ENCODE data around the gene DPYD.

The DPYD gene

GRCh38 chr1:97649591-97649990 is 271.2 kb downstream of the DPYD start:
- ChIA-PET CTCF (interaction anchor here (0.6 kb wide), 1 partner anchor 404 kb away, joined by 4 read pairs; no protein-coding TSS in a partner anchor), POLR2A (no interaction called here)
- no peak for TF ChIP-seq FOXK2 (IDR thresholded peaks at IDR 0.05)
- no peak for TF ChIP-seq SP1 (IDR thresholded peaks at IDR 0.05)
- no peak for TF ChIP-seq HDGF (IDR thresholded peaks at IDR 0.05; ENCODE audit: borderline replicate concordance)
- TF ChIP-seq NFRKB (IDR thresholded peaks at IDR 0.05): no peak
- TF ChIP-seq FOXA1 (IDR thresholded peaks at IDR 0.05): no peak
- no peak for TF ChIP-seq ELF4 (IDR thresholded peaks at IDR 0.05)
- no peak for TF ChIP-seq FOXM1 (IDR thresholded peaks at IDR 0.05; ENCODE audit: borderline replicate concordance)
- no peak for TF ChIP-seq ARNT (IDR thresholded peaks at IDR 0.05)
- no peak for TF ChIP-seq TARDBP (IDR thresholded peaks at IDR 0.05)
- no peak for TF ChIP-seq LEF1 (IDR thresholded peaks at IDR 0.05; ENCODE audit: borderline replicate concordance)
- TF ChIP-seq, protein P1, sequence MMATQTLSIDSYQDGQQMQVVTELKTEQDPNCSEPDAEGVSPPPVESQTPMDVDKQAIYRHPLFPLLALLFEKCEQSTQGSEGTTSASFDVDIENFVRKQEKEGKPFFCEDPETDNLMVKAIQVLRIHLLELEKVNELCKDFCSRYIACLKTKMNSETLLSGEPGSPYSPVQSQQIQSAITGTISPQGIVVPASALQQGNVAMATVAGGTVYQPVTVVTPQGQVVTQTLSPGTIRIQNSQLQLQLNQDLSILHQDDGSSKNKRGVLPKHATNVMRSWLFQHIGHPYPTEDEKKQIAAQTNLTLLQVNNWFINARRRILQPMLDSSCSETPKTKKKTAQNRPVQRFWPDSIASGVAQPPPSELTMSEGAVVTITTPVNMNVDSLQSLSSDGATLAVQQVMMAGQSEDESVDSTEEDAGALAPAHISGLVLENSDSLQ (IDR thresholded peaks at IDR 0.05): no peak
- no peak for TF ChIP-seq L3MBTL2 (conservative IDR thresholded peaks at IDR 0.05)
- no peak for TF ChIP-seq BHLHE40 (IDR thresholded peaks at IDR 0.05; ENCODE audit: borderline replicate concordance)
- no peak for TF ChIP-seq ZNF384 (IDR thresholded peaks at IDR 0.05)
- no peak for TF ChIP-seq CTBP1 (IDR thresholded peaks at IDR 0.05; ENCODE audit: borderline replicate concordance)
- no peak for TF ChIP-seq SUZ12 (IDR thresholded peaks at IDR 0.05)
- DNase-seq (ENCODE audit: extremely low spot score): no peak

DNA sequence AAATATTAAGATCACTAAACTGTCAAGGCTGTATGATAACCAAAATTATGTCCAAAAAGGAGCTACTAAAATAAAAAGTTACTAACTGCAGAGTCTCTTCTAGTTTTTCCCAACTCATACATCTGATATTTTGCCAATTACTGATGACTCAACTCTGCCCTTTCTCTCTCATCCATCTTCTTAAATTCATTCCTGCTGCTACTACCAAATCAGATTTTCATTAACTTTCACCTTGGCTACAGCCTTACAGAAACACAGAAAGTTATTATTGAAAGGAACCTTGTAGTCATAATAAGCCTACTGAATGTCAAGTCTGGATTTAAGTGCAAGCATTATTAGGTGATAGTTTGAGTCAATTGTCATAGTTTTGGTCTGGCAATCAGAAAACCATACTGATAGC is 273.1 kb downstream of the DPYD start:
- DNase-seq (ENCODE audit: extremely low spot score): no peak
- ChIA-PET POLR2A (no interaction called here), CTCF (no interaction called here)
- TF ChIP-seq CTBP1 (IDR thresholded peaks at IDR 0.05; ENCODE audit: borderline replicate concordance): no peak
- TF ChIP-seq HDGF (IDR thresholded peaks at IDR 0.05; ENCODE audit: borderline replicate concordance): no peak
- no peak for TF ChIP-seq FOXK2 (IDR thresholded peaks at IDR 0.05)
- no peak for TF ChIP-seq ZNF384 (IDR thresholded peaks at IDR 0.05)
- TF ChIP-seq, protein P1 (IDR thresholded peaks at IDR 0.05): no peak

- ChIA-PET CTCF (no interaction called here), POLR2A (no interaction called here)
- TF ChIP-seq FOXK2 (IDR thresholded peaks at IDR 0.05): no peak
- TF ChIP-seq TARDBP (IDR thresholded peaks at IDR 0.05): no peak
- no peak for TF ChIP-seq SUZ12 (IDR thresholded peaks at IDR 0.05)
- TF ChIP-seq L3MBTL2 (conservative IDR thresholded peaks at IDR 0.05): no peak
- no peak for TF ChIP-seq ELF4 (IDR thresholded peaks at IDR 0.05)
- no peak for TF ChIP-seq ARNT (IDR thresholded peaks at IDR 0.05)
- TF ChIP-seq, protein P1 (IDR thresholded peaks at IDR 0.05): no peak
- no peak for DNase-seq (ENCODE audit: extremely low spot score)
Measured at GRCh38 chr1:97646071-97646470, 274.8 kb downstream of the DPYD start.

- ChIA-PET CTCF (no interaction called here), POLR2A (no interaction called here)
- TF ChIP-seq NFRKB (IDR thresholded peaks at IDR 0.05) (no peak), CTBP1 (IDR thresholded peaks at IDR 0.05; ENCODE audit: borderline replicate concordance) (no peak), TARDBP (IDR thresholded peaks at IDR 0.05) (no peak), FOXM1 (IDR thresholded peaks at IDR 0.05; ENCODE audit: borderline replicate concordance) (no peak), ELF4 (IDR thresholded peaks at IDR 0.05) (no peak), L3MBTL2 (conservative IDR thresholded peaks at IDR 0.05) (no peak), HDGF (IDR thresholded peaks at IDR 0.05; ENCODE audit: borderline replicate concordance) (no peak)
- no peak for DNase-seq (ENCODE audit: extremely low spot score)
Measured at GRCh38 chr1:97640677-97641076, 280.2 kb downstream of the DPYD start.

DNA sequence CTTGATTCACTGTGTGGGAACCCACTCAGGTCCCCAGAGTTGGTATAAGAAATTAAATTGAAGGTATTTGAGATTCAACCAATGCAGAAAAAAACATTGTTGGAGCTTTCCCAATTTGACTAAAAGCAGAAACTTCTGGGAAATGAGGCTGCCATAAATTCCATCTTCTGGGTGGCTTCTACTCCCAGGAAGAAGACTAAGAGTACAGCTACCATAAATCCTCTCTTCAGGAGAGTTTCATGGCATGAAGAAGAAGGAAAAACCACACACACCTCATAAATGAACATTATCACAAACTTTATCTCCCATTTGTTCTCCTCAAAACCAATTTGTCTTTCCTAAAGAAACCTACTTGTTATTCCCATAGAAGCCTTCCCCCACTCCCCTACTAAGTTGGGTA is 283.9 kb downstream of the DPYD start:
- POLR2A ChIA-PET: no interaction called here
- TF ChIP-seq TARDBP (IDR thresholded peaks at IDR 0.05) (no peak), FOXK2 (IDR thresholded peaks at IDR 0.05) (no peak), LEF1 (IDR thresholded peaks at IDR 0.05; ENCODE audit: borderline replicate concordance) (no peak), ARNT (IDR thresholded peaks at IDR 0.05) (no peak)
- CTCF ChIA-PET: no interaction called here
- DNase-seq (ENCODE audit: extremely low spot score): no peak

DNA sequence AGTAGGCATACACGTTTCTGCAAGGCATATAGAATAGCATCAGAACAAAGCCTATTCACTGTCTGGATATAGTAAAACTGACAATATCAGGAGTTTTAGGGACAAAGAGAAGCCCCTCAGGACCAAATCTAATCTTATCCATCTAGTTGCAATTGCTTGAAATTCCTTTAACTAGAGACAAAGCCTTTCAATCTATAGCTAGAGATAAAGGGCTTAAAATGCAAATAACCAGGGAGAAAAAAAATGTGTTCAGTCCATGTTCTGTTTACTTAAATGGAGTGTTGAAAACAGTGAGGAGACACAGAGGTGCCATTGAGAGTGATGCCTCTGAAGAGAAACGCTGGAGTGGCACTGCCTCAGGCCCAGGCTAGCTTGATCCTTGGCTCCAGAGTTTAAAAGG is 286.1 kb downstream of the DPYD start:
- CTCF ChIA-PET: no interaction called here
- no peak for DNase-seq (ENCODE audit: extremely low spot score)
- POLR2A ChIA-PET: no interaction called here
- TF ChIP-seq HDGF (IDR thresholded peaks at IDR 0.05; ENCODE audit: borderline replicate concordance) (no peak), FOXM1 (IDR thresholded peaks at IDR 0.05; ENCODE audit: borderline replicate concordance) (no peak), SP1 (IDR thresholded peaks at IDR 0.05) (no peak), TARDBP (IDR thresholded peaks at IDR 0.05) (no peak), FOXA1 (IDR thresholded peaks at IDR 0.05) (no peak), LEF1 (IDR thresholded peaks at IDR 0.05; ENCODE audit: borderline replicate concordance) (no peak), NFRKB (IDR thresholded peaks at IDR 0.05) (no peak), ARNT (IDR thresholded peaks at IDR 0.05) (no peak), L3MBTL2 (conservative IDR thresholded peaks at IDR 0.05) (no peak), ZNF384 (IDR thresholded peaks at IDR 0.05) (no peak), BHLHE40 (IDR thresholded peaks at IDR 0.05; ENCODE audit: borderline replicate concordance) (no peak), FOXK2 (IDR thresholded peaks at IDR 0.05) (no peak), SUZ12 (IDR thresholded peaks at IDR 0.05) (no peak), ELF4 (IDR thresholded peaks at IDR 0.05) (no peak), CTBP1 (IDR thresholded peaks at IDR 0.05; ENCODE audit: borderline replicate concordance) (no peak)
- TF ChIP-seq, protein P1 (IDR thresholded peaks at IDR 0.05): no peak

Data from HEK293T (cell line).